ENCODE measurements around the gene PLA1A. TPM values are rescaled to one million over a fixed set of nuclear protein-coding genes. Genes with fewer than 3 reads are reported as not detected.

PLA1A gene
- total RNA-seq, 1 donor from 2014 or later = 1.1 TPM

DNA sequence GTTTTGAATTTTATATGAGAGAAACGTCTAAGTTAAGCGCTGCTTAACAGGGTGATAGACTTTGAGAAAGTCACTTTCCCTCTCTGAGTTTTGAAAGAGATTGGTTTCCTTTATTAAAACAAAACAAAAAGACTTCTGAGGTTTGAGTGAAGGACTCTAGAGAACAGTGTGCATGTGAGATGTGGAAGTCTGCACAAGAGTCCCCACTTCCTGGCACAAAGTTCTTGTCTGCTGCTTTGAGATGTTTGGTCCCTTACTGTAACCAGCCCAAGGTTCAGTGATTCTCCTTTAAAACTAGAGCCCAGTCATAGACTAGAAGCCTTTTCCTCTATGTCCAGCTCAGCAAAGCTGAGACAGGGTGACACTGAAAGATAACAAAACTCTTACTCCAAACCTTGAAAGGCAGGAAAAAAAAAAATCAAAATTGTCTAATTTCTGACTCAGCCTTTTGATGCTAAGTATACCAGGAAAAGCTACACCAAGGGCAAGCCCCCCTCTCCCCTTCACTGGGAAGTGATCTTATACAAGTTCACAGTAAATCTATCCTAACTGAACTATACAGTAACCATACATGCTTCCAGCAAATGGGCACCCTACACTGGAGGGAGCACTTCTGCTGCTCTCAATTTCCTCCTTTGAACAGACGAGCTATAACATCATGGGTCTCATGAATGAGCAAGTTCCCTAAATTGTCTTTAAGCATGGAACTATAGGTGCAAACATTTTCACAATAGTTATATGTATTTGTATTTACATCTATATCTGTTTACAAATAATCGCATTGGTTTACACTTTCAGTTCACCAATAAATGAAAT is 60.4 kb downstream of the PLA1A start:
- ChIA-PET POLR2A (interaction anchor here (0.6 to 1.2 kb wide), 4 partner anchors 17 to 367 kb away, joined by 3 to 7 read pairs (median 3); partner anchors contain the start of gene COX17), CTCF (interaction anchor here (1.3 kb wide), 1 partner anchor 58 kb away, joined by 3 read pairs; no protein-coding TSS in a partner anchor)
- H3K36me3 Mint-ChIP-seq (ENCODE audit: low read depth) = peaks cover 10% of the 10 kb centered on the region
- H3K9me3 Mint-ChIP-seq = no peaks in the 10 kb centered on the region
- peaks cover 32% of the 10 kb centered on the region for H3K4me1 Mint-ChIP-seq
- ATAC-seq (ENCODE audit: low read depth) (no peak), DNase-seq (no peak)
- no peak overlapping the region for H3K27ac Mint-ChIP-seq
- TF ChIP-seq, protein P1, sequence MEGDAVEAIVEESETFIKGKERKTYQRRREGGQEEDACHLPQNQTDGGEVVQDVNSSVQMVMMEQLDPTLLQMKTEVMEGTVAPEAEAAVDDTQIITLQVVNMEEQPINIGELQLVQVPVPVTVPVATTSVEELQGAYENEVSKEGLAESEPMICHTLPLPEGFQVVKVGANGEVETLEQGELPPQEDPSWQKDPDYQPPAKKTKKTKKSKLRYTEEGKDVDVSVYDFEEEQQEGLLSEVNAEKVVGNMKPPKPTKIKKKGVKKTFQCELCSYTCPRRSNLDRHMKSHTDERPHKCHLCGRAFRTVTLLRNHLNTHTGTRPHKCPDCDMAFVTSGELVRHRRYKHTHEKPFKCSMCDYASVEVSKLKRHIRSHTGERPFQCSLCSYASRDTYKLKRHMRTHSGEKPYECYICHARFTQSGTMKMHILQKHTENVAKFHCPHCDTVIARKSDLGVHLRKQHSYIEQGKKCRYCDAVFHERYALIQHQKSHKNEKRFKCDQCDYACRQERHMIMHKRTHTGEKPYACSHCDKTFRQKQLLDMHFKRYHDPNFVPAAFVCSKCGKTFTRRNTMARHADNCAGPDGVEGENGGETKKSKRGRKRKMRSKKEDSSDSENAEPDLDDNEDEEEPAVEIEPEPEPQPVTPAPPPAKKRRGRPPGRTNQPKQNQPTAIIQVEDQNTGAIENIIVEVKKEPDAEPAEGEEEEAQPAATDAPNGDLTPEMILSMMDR (IDR thresholded peaks at IDR 0.05) = no peak
- H3K4me3 Mint-ChIP-seq = no peak overlapping the region
- intact Hi-C loops (cut with micrococcal nuclease) = no loop called here
- H3K27me3 Mint-ChIP-seq = no peaks in the 10 kb centered on the region

DNA sequence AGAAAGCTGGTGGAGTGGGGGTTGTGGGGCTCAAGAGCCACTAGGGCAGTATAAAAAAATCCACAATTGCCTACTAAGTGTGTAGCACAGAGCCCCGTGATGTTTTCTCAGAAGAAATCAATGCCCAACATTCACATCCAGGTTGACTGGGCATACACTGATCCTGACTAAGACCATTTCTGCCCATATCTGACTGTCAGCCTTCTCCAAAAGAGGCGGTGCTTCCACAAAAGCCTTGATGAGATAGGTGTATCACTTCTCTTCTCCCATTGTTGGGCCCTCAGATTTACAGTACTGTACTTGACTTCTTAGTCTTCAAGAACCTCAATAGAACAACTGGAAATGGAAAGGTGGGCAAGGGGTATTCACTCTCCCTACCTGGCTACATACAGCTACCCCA is 61.3 kb downstream of the PLA1A start:
- CTCF ChIA-PET = interaction anchor here (1.3 kb wide), 1 partner anchor 59 kb away, joined by 3 read pairs; no protein-coding TSS in a partner anchor
- intact Hi-C loops (cut with micrococcal nuclease) = no loop called here
- Mint-ChIP-seq H3K27me3 (no peaks in the 10 kb centered on the region), H3K36me3 (ENCODE audit: low read depth) (peaks cover 10% of the 10 kb centered on the region), H3K4me1 (peaks cover 39% of the 10 kb centered on the region), H3K9me3 (no peaks in the 10 kb centered on the region), H3K4me3 (no peak overlapping the region), H3K27ac (no peak overlapping the region)
- TF ChIP-seq, protein P1 (IDR thresholded peaks at IDR 0.05) = no peak
- POLR2A ChIA-PET = interaction anchor here (0.9 to 1.2 kb wide), 2 partner anchors 18 to 31 kb away, joined by 3 to 7 read pairs; no protein-coding TSS in a partner anchor
- ATAC-seq (ENCODE audit: low read depth) = no peak
- no peak for DNase-seq

DNA sequence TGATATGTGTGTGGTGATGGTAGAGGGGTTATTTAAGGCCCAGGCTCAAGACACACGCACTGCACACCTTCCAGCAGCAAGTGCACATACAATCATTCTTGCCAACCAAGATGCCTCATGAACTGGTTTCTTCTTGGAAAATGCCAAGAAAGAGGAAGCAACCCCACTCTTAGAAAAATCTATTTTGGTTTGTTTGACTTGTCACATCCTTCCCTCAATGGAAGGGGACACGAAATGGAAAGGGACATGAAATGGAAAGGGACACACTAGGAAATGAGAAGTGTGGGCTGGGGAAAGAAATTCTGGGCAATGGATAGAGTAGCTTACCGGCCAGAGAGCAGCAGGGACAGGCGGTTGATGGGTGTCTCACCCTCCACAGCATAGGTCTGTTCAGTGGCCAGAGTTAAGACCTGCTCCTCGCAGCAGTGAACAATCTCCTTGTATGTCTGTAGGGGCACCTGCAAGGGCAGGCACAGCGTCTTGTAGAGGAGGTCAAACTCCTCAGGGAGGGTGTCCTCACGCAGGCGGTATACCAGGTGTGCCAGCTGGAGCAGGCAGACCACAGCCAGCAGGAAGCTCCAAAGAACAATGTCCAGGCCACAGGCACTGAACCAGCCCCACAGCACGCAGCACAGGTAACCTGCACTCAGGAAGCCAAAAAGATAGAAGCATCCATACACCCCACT is 62.1 kb downstream of the PLA1A start:
- Mint-ChIP-seq H3K36me3 (ENCODE audit: low read depth) (peaks cover 10% of the 10 kb centered on the region), H3K27me3 (no peaks in the 10 kb centered on the region), H3K4me3 (no peak overlapping the region), H3K9me3 (no peaks in the 10 kb centered on the region), H3K27ac (no peak overlapping the region), H3K4me1 (peaks cover 46% of the 10 kb centered on the region)
- ChIA-PET CTCF (no interaction called here), POLR2A (interaction anchor here (1.0 to 1.2 kb wide), 2 partner anchors 13 to 31 kb away, joined by 4 to 7 read pairs; no protein-coding TSS in a partner anchor)
- intact Hi-C loops (cut with micrococcal nuclease) = no loop called here
- ATAC-seq (ENCODE audit: low read depth) (no peak), DNase-seq (no peak)
- TF ChIP-seq, protein P1 (IDR thresholded peaks at IDR 0.05) = no peak

DNA sequence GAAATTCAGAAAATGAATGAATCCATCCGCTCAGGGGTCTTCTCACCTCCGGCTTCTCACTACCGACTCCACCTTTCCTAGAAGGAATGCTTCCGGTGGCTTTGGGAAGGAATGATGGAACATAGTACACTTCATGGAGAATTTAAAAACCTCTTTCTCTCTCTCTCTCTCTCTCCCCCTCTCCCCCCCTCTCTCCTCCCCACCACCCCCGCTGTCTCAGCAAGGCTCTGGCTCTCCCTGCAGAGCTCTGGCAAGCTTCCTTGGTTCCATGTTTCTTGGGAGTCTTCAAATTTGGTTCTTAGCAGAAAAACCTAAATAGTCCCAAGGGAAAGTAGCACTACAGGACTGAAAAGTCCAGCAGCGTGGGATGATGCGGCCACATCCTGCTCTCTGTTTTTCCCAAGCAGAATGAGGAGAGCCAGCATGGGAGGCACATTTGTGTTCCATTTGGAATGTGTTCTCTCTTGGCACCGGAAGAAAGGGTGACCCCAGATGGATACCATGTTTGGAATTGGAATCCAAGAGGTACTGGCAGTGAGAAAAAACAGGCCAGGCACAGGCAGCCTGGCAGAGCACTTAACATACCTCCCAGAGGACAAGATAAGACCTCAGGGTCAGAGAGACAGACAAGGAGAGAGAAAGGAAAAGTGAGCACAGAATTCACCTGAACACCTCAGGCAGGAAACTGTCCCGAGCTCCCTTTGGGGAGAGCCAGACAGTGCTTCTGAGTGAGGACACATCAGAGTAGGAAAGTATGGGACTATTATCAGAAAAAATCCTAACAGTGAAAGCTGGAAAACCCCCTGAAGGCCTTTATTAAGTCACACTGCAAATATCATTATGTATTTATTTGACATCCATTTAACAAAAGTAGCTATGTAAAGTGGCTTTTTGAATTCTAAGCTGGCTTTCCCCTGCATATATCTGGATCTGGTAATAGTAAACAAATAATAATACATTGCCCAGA is 63.1 kb downstream of the PLA1A start, which contains the start of gene POPDC2:
Gene POPDC2, minus strand, starts transcription at position 116 of the 967 bp plus-strand sequence. CDS start 166 bp downstream, outside the sequence.
- ChIA-PET CTCF (no interaction called here), POLR2A (interaction anchor here (1.0 kb wide), 1 partner anchor 12 kb away, joined by 4 read pairs; no protein-coding TSS in a partner anchor)
- Mint-ChIP-seq H3K4me1 (peaks cover 56% of the 10 kb centered on the region), H3K27me3 (no peaks in the 10 kb centered on the region), H3K4me3 (no peak within 1 kb of the TSS), H3K36me3 (ENCODE audit: low read depth) (peaks cover 10% of the 10 kb centered on the region), H3K9me3 (no peaks in the 10 kb centered on the region), H3K27ac (no peak within 1 kb of the TSS)
- TF ChIP-seq, protein P1 (IDR thresholded peaks at IDR 0.05) = no peak
- ATAC-seq (ENCODE audit: low read depth) (no peak), DNase-seq (no peak)
- intact Hi-C loops (cut with micrococcal nuclease) = no loop called here
